ENCODE results near the gene ETS2.

ETS2 gene

GRCh38 chr21:38813143-38813542 is 7.4 kb downstream of the ETS2 start:
- TF ChIP-seq CTCF (IDR thresholded peaks at IDR 0.05; ENCODE audit: low read depth, low read length): no peak
- no peak overlapping the region for H3K4me3 ChIP-seq (ENCODE audit: low read depth, low read length)

DNA sequence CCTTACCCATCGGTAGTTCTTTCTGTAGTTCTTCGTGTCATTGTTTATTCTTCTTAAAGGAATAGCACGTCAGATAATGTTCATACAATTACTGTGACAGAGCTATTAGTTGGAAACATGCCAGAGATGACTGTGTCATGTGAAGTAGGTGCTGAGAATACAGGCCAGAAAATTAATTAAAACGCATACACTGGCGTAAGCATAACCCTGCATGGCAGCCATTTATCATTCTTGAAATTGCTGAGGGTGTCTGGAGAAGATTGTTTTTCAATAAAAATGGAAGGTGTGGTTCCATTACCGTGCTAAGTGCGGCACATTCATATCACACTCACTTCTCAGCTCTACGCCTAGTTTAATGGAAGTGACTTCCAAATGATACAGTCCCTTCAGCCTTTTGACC is 7.8 kb downstream of the ETS2 start:
- no peak for TF ChIP-seq CTCF (IDR thresholded peaks at IDR 0.05; ENCODE audit: low read depth, low read length)
- no peak overlapping the region for H3K4me3 ChIP-seq (ENCODE audit: low read depth, low read length)

- H3K4me3 ChIP-seq (ENCODE audit: low read depth, low read length): no peak overlapping the region
- no peak for TF ChIP-seq CTCF (IDR thresholded peaks at IDR 0.05; ENCODE audit: low read depth, low read length)
Measured at GRCh38 chr21:38814126-38815059, 8.7 kb downstream of the ETS2 start.

GRCh38 chr21:38815060-38815405 is 9.3 kb downstream of the ETS2 start:
- TF ChIP-seq CTCF (IDR thresholded peaks at IDR 0.05; ENCODE audit: low read depth, low read length): no peak
- H3K4me3 ChIP-seq (ENCODE audit: low read depth, low read length): no peak overlapping the region

DNA sequence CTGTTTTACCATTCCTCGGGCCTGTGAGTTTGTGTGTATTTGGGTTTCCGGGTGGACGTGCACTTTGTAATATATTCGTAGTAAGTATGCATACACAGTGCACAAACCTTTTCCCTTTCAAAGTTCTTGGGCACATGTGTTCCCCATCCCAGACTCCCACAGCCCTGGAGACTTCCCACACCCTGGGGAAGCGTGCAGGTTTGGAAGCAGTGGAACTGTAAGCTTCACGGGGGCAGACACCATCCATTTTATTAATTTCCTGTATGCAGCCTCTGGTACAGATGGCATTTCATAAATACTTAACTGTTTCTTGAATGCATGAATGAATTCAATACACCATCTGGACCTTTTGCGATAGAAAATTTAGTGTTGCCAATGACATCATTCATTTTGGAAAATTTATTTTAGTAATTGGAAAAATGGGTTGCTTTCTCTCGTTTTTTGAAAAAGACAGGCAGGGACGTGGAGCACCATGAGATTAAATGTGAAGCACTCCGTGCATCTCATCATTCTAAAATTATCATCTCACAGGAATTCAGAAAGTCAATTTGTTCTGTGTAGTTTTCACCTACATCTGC is 10.8 kb downstream of the ETS2 start:
- no peak overlapping the region for H3K4me3 ChIP-seq (ENCODE audit: low read depth, low read length)
- TF ChIP-seq CTCF (IDR thresholded peaks at IDR 0.05; ENCODE audit: low read depth, low read length): no peak

GRCh38 chr21:38817371-38818324 is 11.9 kb downstream of the ETS2 start:
- TF ChIP-seq CTCF (IDR thresholded peaks at IDR 0.05; ENCODE audit: low read depth, low read length): no peak
- H3K4me3 ChIP-seq (ENCODE audit: low read depth, low read length): no peak overlapping the region
